22Rv1 (cell line): ENCODE data around the gene ERMP1.

ENCODE experiments used
- ZFX ChIP-seq: fragments of 450-650 bp; IDR thresholded peaks from 2 replicates; pipeline ENCODE4 v1.6.1; 2017; ENCODE audit warnings: antibody characterized with exemption, borderline replicate concordance
- TF ChIP-seq, protein P1 (sequence below): fragments of 450-650 bp; IDR thresholded peaks from 2 replicates; pipeline ENCODE4 v1.5.1; 2017; ENCODE audit warnings: mild to moderate bottlenecking

DNA sequence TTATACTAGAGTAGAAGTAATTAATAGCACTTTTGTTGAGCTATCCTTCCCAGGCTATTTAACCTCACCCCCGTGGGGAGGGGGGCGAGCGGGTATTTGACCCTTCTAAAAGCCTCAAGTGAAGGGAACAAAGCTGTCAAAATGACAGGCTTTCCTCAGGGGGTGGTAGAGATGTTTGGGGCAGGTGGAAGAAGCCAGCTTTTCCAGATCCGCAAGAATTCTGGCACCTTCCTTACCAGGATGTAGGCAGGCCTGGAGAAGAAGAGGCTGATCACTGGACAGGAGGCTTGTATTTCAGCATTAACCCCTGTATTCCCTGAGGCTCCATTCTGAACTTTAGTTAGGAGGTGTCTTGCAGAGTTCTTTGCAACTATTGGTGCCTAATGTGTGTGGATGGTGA, 31.5 kb upstream of the ERMP1 start:
- TF ChIP-seq, protein P1, sequence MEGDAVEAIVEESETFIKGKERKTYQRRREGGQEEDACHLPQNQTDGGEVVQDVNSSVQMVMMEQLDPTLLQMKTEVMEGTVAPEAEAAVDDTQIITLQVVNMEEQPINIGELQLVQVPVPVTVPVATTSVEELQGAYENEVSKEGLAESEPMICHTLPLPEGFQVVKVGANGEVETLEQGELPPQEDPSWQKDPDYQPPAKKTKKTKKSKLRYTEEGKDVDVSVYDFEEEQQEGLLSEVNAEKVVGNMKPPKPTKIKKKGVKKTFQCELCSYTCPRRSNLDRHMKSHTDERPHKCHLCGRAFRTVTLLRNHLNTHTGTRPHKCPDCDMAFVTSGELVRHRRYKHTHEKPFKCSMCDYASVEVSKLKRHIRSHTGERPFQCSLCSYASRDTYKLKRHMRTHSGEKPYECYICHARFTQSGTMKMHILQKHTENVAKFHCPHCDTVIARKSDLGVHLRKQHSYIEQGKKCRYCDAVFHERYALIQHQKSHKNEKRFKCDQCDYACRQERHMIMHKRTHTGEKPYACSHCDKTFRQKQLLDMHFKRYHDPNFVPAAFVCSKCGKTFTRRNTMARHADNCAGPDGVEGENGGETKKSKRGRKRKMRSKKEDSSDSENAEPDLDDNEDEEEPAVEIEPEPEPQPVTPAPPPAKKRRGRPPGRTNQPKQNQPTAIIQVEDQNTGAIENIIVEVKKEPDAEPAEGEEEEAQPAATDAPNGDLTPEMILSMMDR: no peak
- TF ChIP-seq ZFX: no peak
